Measurements from ENCODE around the gene COL5A1. TPM values are rescaled to one million over a fixed set of nuclear protein-coding genes. Genes with fewer than 3 reads are reported as not detected.

The COL5A1 gene
- total RNA-seq, 1 donor from 2014 or later = 2.9 TPM

GRCh38 chr9:134688661-134689320 is 47.2 kb downstream of the COL5A1 start:
- FAIRE-seq (no peak), DNase-seq (ENCODE audit: low spot score in 2 of 2) (no peak)

GRCh38 chr9:134689321-134690181 is 47.9 kb downstream of the COL5A1 start:
- DNase-seq (ENCODE audit: low spot score in 2 of 2) (peak; percentile 46 to 79), FAIRE-seq (no peak)

GRCh38 chr9:134690301-134690751 is 48.7 kb downstream of the COL5A1 start:
- FAIRE-seq (no peak), DNase-seq (ENCODE audit: low spot score in 2 of 2) (no peak)

- DNase-seq (ENCODE audit: low spot score in 2 of 2) (no peak), FAIRE-seq (no peak)
Measured at GRCh38 chr9:134690946-134691694, 49.5 kb downstream of the COL5A1 start.

GRCh38 chr9:134691695-134692572 is 50.3 kb downstream of the COL5A1 start:
- no peak for DNase-seq (ENCODE audit: low spot score in 2 of 2)
- FAIRE-seq = no peak

GRCh38 chr9:134692573-134692860 is 50.9 kb downstream of the COL5A1 start:
- DNase-seq (ENCODE audit: low spot score in 2 of 2) = no peak

GRCh38 chr9:134693011-134693410 is 51.4 kb downstream of the COL5A1 start:
- DNase-seq (ENCODE audit: low spot score in 2 of 2) (no peak), FAIRE-seq (no peak)

More at GRCh38 chr9:134692573-134692860, 50.9 kb downstream of the COL5A1 start:
- FAIRE-seq = no peak

GRCh38 chr9:134693641-134694367 is 52.2 kb downstream of the COL5A1 start:
- no peak for FAIRE-seq
- DNase-seq (ENCODE audit: low spot score in 2 of 2) = no peak

- FAIRE-seq = no peak
- no peak for DNase-seq (ENCODE audit: low spot score in 2 of 2)
Measured at GRCh38 chr9:134694368-134694665, 52.7 kb downstream of the COL5A1 start.

- no peak for DNase-seq (ENCODE audit: low spot score in 2 of 2)
Measured at GRCh38 chr9:134694714-134695113, 53.1 kb downstream of the COL5A1 start.

GRCh38 chr9:134695144-134695543 is 53.5 kb downstream of the COL5A1 start:
- no peak for FAIRE-seq
- no peak for DNase-seq (ENCODE audit: low spot score in 2 of 2)

More at GRCh38 chr9:134694714-134695113, 53.1 kb downstream of the COL5A1 start:
- FAIRE-seq = no peak

GRCh38 chr9:134696433-134696832 is 54.8 kb downstream of the COL5A1 start:
- FAIRE-seq (no peak), DNase-seq (ENCODE audit: low spot score in 2 of 2) (no peak)

GRCh38 chr9:134698111-134698510 is 56.5 kb downstream of the COL5A1 start:
- no peak for DNase-seq (ENCODE audit: low spot score in 2 of 2)
- FAIRE-seq = no peak

GRCh38 chr9:134698587-134699342 is 57.2 kb downstream of the COL5A1 start:
- FAIRE-seq (no peak), DNase-seq (ENCODE audit: low spot score in 2 of 2) (peak; percentile 63 to 84)

GRCh38 chr9:134699343-134699740 is 57.7 kb downstream of the COL5A1 start:
- FAIRE-seq (no peak), DNase-seq (ENCODE audit: low spot score in 2 of 2) (no peak)

- DNase-seq (ENCODE audit: low spot score in 2 of 2) = no peak
- FAIRE-seq = no peak
Measured at GRCh38 chr9:134700636-134701350, 59.2 kb downstream of the COL5A1 start.

GRCh38 chr9:134701581-134702259 is 60.1 kb downstream of the COL5A1 start:
- FAIRE-seq (no peak), DNase-seq (ENCODE audit: low spot score in 2 of 2) (no peak)

- no peak for FAIRE-seq
Measured at GRCh38 chr9:134702291-134702690, 60.7 kb downstream of the COL5A1 start.

More at GRCh38 chr9:134702291-134702690, 60.7 kb downstream of the COL5A1 start:
- no peak for DNase-seq (ENCODE audit: low spot score in 2 of 2)

All from frontal cortex (tissue), 4 donors.